GM18868 (cell line): ENCODE data around the gene GZMA.

ENCODE experiments used
- ATAC-seq: cut with Tn5 transposase; IDR thresholded peaks from one replicate; pipeline ENCODE4 v1.9.1; 2021; ENCODE audit warnings: mild to moderate bottlenecking, moderate library complexity; ENCODE audit not compliant: unreplicated experiment

Gene GZMA

GRCh38 chr5:55108661-55109060 is 6.2 kb downstream of the GZMA start:
- ATAC-seq = no peak

- ATAC-seq = no peak
Measured at GRCh38 chr5:55110217-55110616, 7.8 kb downstream of the GZMA start.

- ATAC-seq = no peak
Measured at GRCh38 chr5:55113327-55113726, 10.9 kb downstream of the GZMA start.

- ATAC-seq = no peak
Measured at GRCh38 chr5:55114061-55114460, 11.6 kb downstream of the GZMA start.

- ATAC-seq = no peak
Measured at GRCh38 chr5:55123365-55123764, 20.9 kb downstream of the GZMA start.

- no peak for ATAC-seq
Measured at GRCh38 chr5:55134053-55134722, 31.7 kb downstream of the GZMA start.

GRCh38 chr5:55136521-55136920 is 34.1 kb downstream of the GZMA start:
- no peak for ATAC-seq

- no peak for ATAC-seq
Measured at GRCh38 chr5:55140908-55141665, 38.6 kb downstream of the GZMA start.

GRCh38 chr5:55141945-55142690 is 39.7 kb downstream of the GZMA start:
- no peak for ATAC-seq

- no peak for ATAC-seq
Measured at GRCh38 chr5:55143624-55144023, 41.2 kb downstream of the GZMA start.

GRCh38 chr5:55146080-55146479 is 43.6 kb downstream of the GZMA start:
- ATAC-seq = no peak

GRCh38 chr5:55146543-55147151 is 44.2 kb downstream of the GZMA start:
- peak; percentile 91 for ATAC-seq

- ATAC-seq = no peak
Measured at GRCh38 chr5:55149308-55149795, 46.9 kb downstream of the GZMA start.

- ATAC-seq = no peak
Measured at GRCh38 chr5:55151923-55152842, 49.7 kb downstream of the GZMA start.

- no peak for ATAC-seq
Measured at GRCh38 chr5:55154873-55155272, 52.4 kb downstream of the GZMA start.
